GM11168 (cell line): Measurements from ENCODE around the gene RFK.

Experiments
- in situ Hi-C: fragments of 300-500 bp; cut with MboI; formaldehyde crosslinking; loops from one replicate; pipeline ENCODE4 v1.12.0; 2022; ENCODE audit warnings: low sequenced_read_pairs; ENCODE audit not compliant: unreplicated experiment

Gene RFK

GRCh38 chr9:76341616-76342015 lies 52.6 kb downstream of the RFK start:
- in situ Hi-C loops, result no loop called here

GRCh38 chr9:76338418-76338817 lies 55.8 kb downstream of the RFK start:
- in situ Hi-C loops, result no loop called here

GRCh38 chr9:76336027-76336426 lies 58.2 kb downstream of the RFK start:
- in situ Hi-C loops, result no loop called here
